Brain microvascular endothelial cell (primary cell): ENCODE results near the gene CMC2.

Source experiments
- DNase-seq: peaks from one replicate; pipeline ENCODE4 v3.0.0-alpha.2; 2020
- H3K27ac ChIP-seq: fragments of 250-450 bp; sonication (Bioruptor Pico); 2 replicates; pipeline ENCODE4 v1.5.1; 2020; ENCODE audit warnings: mild to moderate bottlenecking, moderate library complexity
- H3K27me3 ChIP-seq: fragments of 250-450 bp; sonication (Bioruptor Pico); replicated peaks from 2 replicates; pipeline ENCODE4 v1.5.1; 2020; ENCODE audit warnings: mild to moderate bottlenecking
- H3K36me3 ChIP-seq: fragments of 250-450 bp; sonication (Bioruptor Pico); replicated peaks from 2 replicates; pipeline ENCODE4 v1.5.1; 2020; ENCODE audit warnings: mild to moderate bottlenecking
- H3K4me3 ChIP-seq: 2 replicates; pipeline ENCODE4 v1.5.1; 2011; ENCODE audit warnings: low read depth, mild to moderate bottlenecking, control low read depth, low read length, moderate library complexity
- in situ Hi-C: cut with HindIII; loops from 2 replicates; pipeline ENCODE4 v1.10.0; 2017; ENCODE audit warnings: low sequenced_read_pairs, low pct_ligation_motif_present
- TF ChIP-seq, protein P1 (sequence below): IDR thresholded peaks from 2 replicates; pipeline ENCODE4 v1.5.1; 2011; ENCODE audit warnings: low read depth, mild to moderate bottlenecking, moderate library complexity, low read length, control low read depth, inconsistent platforms; ENCODE audit errors: missing control alignments

Gene CMC2

GRCh38 chr16:81040131-81040530, 33.4 kb upstream of the CMC2 start:
- DNase-seq: no peak
- no peaks in the 10 kb centered on the region for H3K27me3 ChIP-seq
- H3K27ac ChIP-seq: no peak overlapping the region
- peaks cover 30% of the 10 kb centered on the region for H3K36me3 ChIP-seq
- TF ChIP-seq, protein P1, sequence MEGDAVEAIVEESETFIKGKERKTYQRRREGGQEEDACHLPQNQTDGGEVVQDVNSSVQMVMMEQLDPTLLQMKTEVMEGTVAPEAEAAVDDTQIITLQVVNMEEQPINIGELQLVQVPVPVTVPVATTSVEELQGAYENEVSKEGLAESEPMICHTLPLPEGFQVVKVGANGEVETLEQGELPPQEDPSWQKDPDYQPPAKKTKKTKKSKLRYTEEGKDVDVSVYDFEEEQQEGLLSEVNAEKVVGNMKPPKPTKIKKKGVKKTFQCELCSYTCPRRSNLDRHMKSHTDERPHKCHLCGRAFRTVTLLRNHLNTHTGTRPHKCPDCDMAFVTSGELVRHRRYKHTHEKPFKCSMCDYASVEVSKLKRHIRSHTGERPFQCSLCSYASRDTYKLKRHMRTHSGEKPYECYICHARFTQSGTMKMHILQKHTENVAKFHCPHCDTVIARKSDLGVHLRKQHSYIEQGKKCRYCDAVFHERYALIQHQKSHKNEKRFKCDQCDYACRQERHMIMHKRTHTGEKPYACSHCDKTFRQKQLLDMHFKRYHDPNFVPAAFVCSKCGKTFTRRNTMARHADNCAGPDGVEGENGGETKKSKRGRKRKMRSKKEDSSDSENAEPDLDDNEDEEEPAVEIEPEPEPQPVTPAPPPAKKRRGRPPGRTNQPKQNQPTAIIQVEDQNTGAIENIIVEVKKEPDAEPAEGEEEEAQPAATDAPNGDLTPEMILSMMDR: no peak
- H3K4me3 ChIP-seq: no peak overlapping the region
- in situ Hi-C loops: no loop called here

- Histone ChIP-seq H3K36me3 (peaks cover 6% of the 10 kb centered on the region), H3K4me3 (peak overlapping the region; percentile 69), H3K27me3 (no peaks in the 10 kb centered on the region), H3K27ac (peak overlapping the region; percentile 32)
- TF ChIP-seq, protein P1: no peak
- in situ Hi-C loops: no loop called here
- DNase-seq: no peak
These were observed 30.2 kb upstream of the CMC2 start for GRCh38 chr16:81036751-81037350.

DNA sequence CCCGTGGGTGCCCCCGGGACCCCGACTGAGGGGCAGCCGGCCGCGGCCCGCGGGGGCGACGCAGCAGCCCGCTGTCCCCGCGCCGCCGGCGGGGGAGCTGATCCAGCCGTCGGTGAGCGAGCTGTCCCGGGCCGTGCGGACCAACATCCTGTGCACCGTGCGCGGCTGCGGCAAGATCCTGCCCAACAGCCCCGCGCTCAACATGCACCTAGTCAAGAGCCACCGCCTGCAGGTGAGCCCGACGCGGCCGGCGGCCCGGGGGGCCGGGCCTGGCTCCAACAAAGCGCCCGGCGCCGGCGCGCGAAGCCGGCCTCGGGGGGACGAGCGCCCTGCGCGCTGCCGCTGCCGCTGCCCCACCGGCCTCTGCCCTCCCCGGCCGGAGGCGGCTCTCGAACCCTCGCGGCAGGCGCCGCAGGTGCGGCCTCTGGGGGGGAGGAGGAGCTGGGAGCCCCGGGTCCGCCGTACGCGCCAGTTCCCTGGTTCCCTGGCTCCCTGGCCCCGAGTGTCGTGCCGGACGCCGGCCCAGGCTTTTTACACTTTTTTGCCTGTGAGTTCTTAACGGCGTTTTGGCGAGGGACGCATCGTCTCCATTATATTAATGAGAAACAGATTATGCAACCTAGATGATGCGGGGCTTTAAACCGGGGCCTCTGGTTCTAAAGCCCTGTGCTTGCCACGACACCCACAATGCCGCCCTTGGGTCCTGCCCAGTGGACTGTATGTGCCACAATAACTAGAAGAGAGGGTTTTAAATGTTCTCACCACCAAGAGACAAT, 29.5 kb upstream of the CMC2 start:
- H3K36me3 ChIP-seq: no peaks in the 10 kb centered on the region
- in situ Hi-C loops: no loop called here
- H3K4me3 ChIP-seq: peak overlapping the region; percentile 69
- TF ChIP-seq, protein P1: peak; percentile 13
- H3K27me3 ChIP-seq: no peaks in the 10 kb centered on the region
- DNase-seq: peak; percentile 6
- peak overlapping the region; percentile 32 for H3K27ac ChIP-seq

GRCh38 chr16:81035398-81035974, 28.8 kb upstream of the CMC2 start, which contains the start of gene ATMIN:
ATMIN (plus strand) TSS chr16:81035842; CDS start chr16:81035871, 29 bp downstream.
- TF ChIP-seq, protein P1: peak; percentile 81
- Histone ChIP-seq H3K27ac (peak within 1 kb of the TSS; percentile 32), H3K4me3 (peak within 1 kb of the TSS; percentile 69), H3K36me3 (no peaks in the 10 kb centered on the region), H3K27me3 (no peaks in the 10 kb centered on the region)
- DNase-seq: peak; percentile 52
- in situ Hi-C loops: no loop called here

- TF ChIP-seq, protein P1: no peak
- H3K27me3 ChIP-seq: no peaks in the 10 kb centered on the region
- no peak for DNase-seq
- no peak overlapping the region for H3K4me3 ChIP-seq
- peaks cover 16% of the 10 kb centered on the region for H3K36me3 ChIP-seq
- no peak overlapping the region for H3K27ac ChIP-seq
- in situ Hi-C loops: no loop called here
These were observed 23.4 kb upstream of the CMC2 start for GRCh38 chr16:81029930-81030604.
